HL-60 (cell line): ENCODE measurements around the gene KRT25.

Source experiments
- CTCF ChIP-seq: IDR thresholded peaks from one replicate; pipeline ENCODE4 v1.5.1; 2011; ENCODE audit warnings: low read length, control low read depth, inconsistent platforms; ENCODE audit not compliant: insufficient read depth
- POLR2AphosphoS5 ChIP-seq: IDR thresholded peaks from 2 replicates; pipeline ENCODE4 v1.6.1; 2012; ENCODE audit warnings: low read depth
- SPI1 ChIP-seq: IDR thresholded peaks from 2 replicates; pipeline ENCODE4 v1.6.1; 2012; ENCODE audit warnings: low read depth, mild to moderate bottlenecking, borderline replicate concordance
- TF ChIP-seq, protein P1 (sequence below): IDR thresholded peaks from 2 replicates; pipeline ENCODE4 v1.6.1; 2012; ENCODE audit warnings: low read depth; ENCODE audit not compliant: insufficient replicate concordance

GRCh38 chr17:40777459-40777858, 22.3 kb upstream of the KRT25 start:
- TF ChIP-seq CTCF (no peak), POLR2AphosphoS5 (no peak), SPI1 (no peak)
- TF ChIP-seq, protein P1, sequence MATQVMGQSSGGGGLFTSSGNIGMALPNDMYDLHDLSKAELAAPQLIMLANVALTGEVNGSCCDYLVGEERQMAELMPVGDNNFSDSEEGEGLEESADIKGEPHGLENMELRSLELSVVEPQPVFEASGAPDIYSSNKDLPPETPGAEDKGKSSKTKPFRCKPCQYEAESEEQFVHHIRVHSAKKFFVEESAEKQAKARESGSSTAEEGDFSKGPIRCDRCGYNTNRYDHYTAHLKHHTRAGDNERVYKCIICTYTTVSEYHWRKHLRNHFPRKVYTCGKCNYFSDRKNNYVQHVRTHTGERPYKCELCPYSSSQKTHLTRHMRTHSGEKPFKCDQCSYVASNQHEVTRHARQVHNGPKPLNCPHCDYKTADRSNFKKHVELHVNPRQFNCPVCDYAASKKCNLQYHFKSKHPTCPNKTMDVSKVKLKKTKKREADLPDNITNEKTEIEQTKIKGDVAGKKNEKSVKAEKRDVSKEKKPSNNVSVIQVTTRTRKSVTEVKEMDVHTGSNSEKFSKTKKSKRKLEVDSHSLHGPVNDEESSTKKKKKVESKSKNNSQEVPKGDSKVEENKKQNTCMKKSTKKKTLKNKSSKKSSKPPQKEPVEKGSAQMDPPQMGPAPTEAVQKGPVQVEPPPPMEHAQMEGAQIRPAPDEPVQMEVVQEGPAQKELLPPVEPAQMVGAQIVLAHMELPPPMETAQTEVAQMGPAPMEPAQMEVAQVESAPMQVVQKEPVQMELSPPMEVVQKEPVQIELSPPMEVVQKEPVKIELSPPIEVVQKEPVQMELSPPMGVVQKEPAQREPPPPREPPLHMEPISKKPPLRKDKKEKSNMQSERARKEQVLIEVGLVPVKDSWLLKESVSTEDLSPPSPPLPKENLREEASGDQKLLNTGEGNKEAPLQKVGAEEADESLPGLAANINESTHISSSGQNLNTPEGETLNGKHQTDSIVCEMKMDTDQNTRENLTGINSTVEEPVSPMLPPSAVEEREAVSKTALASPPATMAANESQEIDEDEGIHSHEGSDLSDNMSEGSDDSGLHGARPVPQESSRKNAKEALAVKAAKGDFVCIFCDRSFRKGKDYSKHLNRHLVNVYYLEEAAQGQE, result no peak
